Neural cell (in vitro differentiated cells): ENCODE data around the gene HNRNPA2B1.

Experiments used
- MXI1 ChIP-seq: fragments of 450-650 bp; conservative IDR thresholded peaks from 2 replicates; pipeline ENCODE4 v1.6.1; 2014; ENCODE audit warnings: antibody characterized with exemption, mild to moderate bottlenecking; ENCODE audit not compliant: poor library complexity, severe bottlenecking
- TF ChIP-seq, protein P1 (sequence below): fragments of 450-650 bp; IDR thresholded peaks from 2 replicates; pipeline ENCODE4 v1.5.1; 2014; ENCODE audit warnings: antibody characterized with exemption, mild to moderate bottlenecking, moderate library complexity; ENCODE audit not compliant: poor library complexity, severe bottlenecking

DNA sequence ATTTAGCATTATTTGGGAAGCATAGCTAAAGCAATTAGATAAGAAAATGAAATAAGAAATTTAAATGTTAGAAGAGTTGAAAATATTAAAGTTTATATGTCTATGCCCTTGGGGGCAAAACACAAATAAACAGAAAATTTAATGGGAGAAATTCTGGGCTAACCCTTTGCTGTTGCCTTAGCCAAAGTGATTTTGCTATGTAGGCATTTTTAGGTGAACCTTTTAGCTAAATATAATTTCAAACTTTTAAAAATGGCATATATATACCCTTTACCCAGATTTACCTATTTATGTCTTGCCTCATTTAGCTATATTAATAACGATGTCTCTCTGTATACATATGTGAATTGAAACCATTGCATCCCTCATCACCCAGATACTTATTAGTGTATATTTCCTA is 28.5 kb downstream of the HNRNPA2B1 start:
- TF ChIP-seq, protein P1, sequence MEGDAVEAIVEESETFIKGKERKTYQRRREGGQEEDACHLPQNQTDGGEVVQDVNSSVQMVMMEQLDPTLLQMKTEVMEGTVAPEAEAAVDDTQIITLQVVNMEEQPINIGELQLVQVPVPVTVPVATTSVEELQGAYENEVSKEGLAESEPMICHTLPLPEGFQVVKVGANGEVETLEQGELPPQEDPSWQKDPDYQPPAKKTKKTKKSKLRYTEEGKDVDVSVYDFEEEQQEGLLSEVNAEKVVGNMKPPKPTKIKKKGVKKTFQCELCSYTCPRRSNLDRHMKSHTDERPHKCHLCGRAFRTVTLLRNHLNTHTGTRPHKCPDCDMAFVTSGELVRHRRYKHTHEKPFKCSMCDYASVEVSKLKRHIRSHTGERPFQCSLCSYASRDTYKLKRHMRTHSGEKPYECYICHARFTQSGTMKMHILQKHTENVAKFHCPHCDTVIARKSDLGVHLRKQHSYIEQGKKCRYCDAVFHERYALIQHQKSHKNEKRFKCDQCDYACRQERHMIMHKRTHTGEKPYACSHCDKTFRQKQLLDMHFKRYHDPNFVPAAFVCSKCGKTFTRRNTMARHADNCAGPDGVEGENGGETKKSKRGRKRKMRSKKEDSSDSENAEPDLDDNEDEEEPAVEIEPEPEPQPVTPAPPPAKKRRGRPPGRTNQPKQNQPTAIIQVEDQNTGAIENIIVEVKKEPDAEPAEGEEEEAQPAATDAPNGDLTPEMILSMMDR, result no peak
- no peak for TF ChIP-seq MXI1
